Activated T-cell treated with anti-CD3 and anti-CD28 coated beads for 24 hours (primary cell): ENCODE measurements around the gene MAST1.
A peak's percentile ranks its signal among the peaks of the same experiment; 100 is the strongest.
"Not testable (repeated sequence)": the region's sequence is repeated elsewhere in the genome, so short reads cannot be mapped to it uniquely, and the experiment has no call there.

Source experiments
- DNase-seq: peaks from one replicate; pipeline ENCODE4 v3.0.0-alpha.2; 2020; ENCODE audit warnings: low read depth

MAST1 gene

GRCh38 chr19:12838182-12838885 is at the start of gene MAST1:
Gene MAST1, plus strand, starts transcription at chr19:12838515. Its CDS starts 58 bp downstream, at chr19:12838573.
- DNase-seq = peak; percentile 30

GRCh38 chr19:12788682-12789097 is 49.6 kb upstream of the MAST1 start:
- no peak for DNase-seq

GRCh38 chr19:12789098-12789903 is 49.0 kb upstream of the MAST1 start:
- no peak for DNase-seq

GRCh38 chr19:12789904-12790619 is 48.3 kb upstream of the MAST1 start:
- peak; percentile 87 for DNase-seq

- DNase-seq = no peak
These were observed 47.5 kb upstream of the MAST1 start for GRCh38 chr19:12790628-12791344.

- peak; percentile 95 for DNase-seq
These were observed 46.8 kb upstream of the MAST1 start, which contains the start of gene JUNB for GRCh38 chr19:12791345-12792050. Gene JUNB, plus strand, starts transcription at chr19:12791486. Its CDS starts 286 bp downstream, at chr19:12791772.

- DNase-seq = peak; percentile 70
These were observed 46.1 kb upstream of the MAST1 start for GRCh38 chr19:12792051-12792852.

- no peak for DNase-seq
These were observed 45.4 kb upstream of the MAST1 start for GRCh38 chr19:12792853-12793289.

GRCh38 chr19:12793290-12794195 is 44.8 kb upstream of the MAST1 start:
- peak; percentile 88 for DNase-seq

- no peak for DNase-seq
These were observed 43.9 kb upstream of the MAST1 start for GRCh38 chr19:12794196-12794941.

GRCh38 chr19:12794971-12795381 is 43.3 kb upstream of the MAST1 start:
- no peak for DNase-seq

GRCh38 chr19:12796146-12797071 is 41.9 kb upstream of the MAST1 start:
- DNase-seq = peak; percentile 70

GRCh38 chr19:12797141-12797587 is 41.2 kb upstream of the MAST1 start:
- no peak for DNase-seq

- DNase-seq = not testable (repeated sequence)
These were observed 40.7 kb upstream of the MAST1 start for GRCh38 chr19:12797607-12798006.

GRCh38 chr19:12799742-12800465 is 38.4 kb upstream of the MAST1 start:
- no peak for DNase-seq

GRCh38 chr19:12800466-12800770 is 37.9 kb upstream of the MAST1 start:
- no peak for DNase-seq
